Fibroblast of skin of abdomen (primary cell): ENCODE measurements around the gene MSH5.
A peak's percentile ranks its signal among the peaks of the same experiment; 100 is the strongest.

ENCODE experiments used
- DNase-seq: peaks from one replicate; pipeline ENCODE4 v3.0.0-alpha.2; 2013

MSH5 gene

GRCh38 chr6:31729979-31730630, 9.7 kb upstream of the MSH5 start:
- peak; percentile 91 for DNase-seq

GRCh38 chr6:31730631-31731086, 9.1 kb upstream of the MSH5 start:
- no peak for DNase-seq

- no peak for DNase-seq
Observed at GRCh38 chr6:31732029-31732428, 7.8 kb upstream of the MSH5 start.

- no peak for DNase-seq
Observed at GRCh38 chr6:31733734-31734133, 6.1 kb upstream of the MSH5 start.

GRCh38 chr6:31734247-31734820, 5.5 kb upstream of the MSH5 start:
- DNase-seq: no peak

GRCh38 chr6:31734821-31735406, 4.9 kb upstream of the MSH5 start:
- DNase-seq: peak; percentile 77

GRCh38 chr6:31736021-31736767, 3.6 kb upstream of the MSH5 start, which contains the start of gene CLIC1:
Gene CLIC1 (minus strand): TSS chr6:31736530. CDS start chr6:31736300, 230 bp downstream.
- peak; percentile 85 for DNase-seq

- no peak for DNase-seq
Observed at GRCh38 chr6:31736768-31737314, 3.0 kb upstream of the MSH5 start.

GRCh38 chr6:31737315-31737990, 2.4 kb upstream of the MSH5 start:
- DNase-seq: no peak

- DNase-seq: peak; percentile 80
Observed at GRCh38 chr6:31737991-31738979, 1.5 kb upstream of the MSH5 start.

GRCh38 chr6:31740397-31741223, 805 bp downstream of the MSH5 start:
- no peak for DNase-seq

GRCh38 chr6:31741815-31742214, 2.0 kb downstream of the MSH5 start:
- no peak for DNase-seq

- no peak for DNase-seq
Observed at GRCh38 chr6:31742894-31743293, 3.1 kb downstream of the MSH5 start.

- DNase-seq: no peak
Observed at GRCh38 chr6:31744422-31744821, 4.6 kb downstream of the MSH5 start.

- no peak for DNase-seq
Observed at GRCh38 chr6:31749301-31750036, 9.7 kb downstream of the MSH5 start.

GRCh38 chr6:31750411-31751022, 10.7 kb downstream of the MSH5 start:
- no peak for DNase-seq

- DNase-seq: peak; percentile 74
Observed at GRCh38 chr6:31752739-31753319, 13.0 kb downstream of the MSH5 start.

GRCh38 chr6:31758281-31758680, 18.5 kb downstream of the MSH5 start:
- no peak for DNase-seq

GRCh38 chr6:31760790-31761189, 21.0 kb downstream of the MSH5 start:
- DNase-seq: no peak
